ENCODE results near the gene ABCA3. TPM values are rescaled to one million over a fixed set of nuclear protein-coding genes. Genes with fewer than 3 reads are reported as not detected.
A peak's percentile ranks its signal among the peaks of the same experiment; 100 is the strongest.

Gene ABCA3
- total RNA-seq, 1 experiment from 2014 or later, result 17.3 TPM

- DNase-seq (ENCODE audit: low spot score), result no peak
These were observed 16.8 kb upstream of the ABCA3 start for GRCh38 chr16:2357331-2357730.

DNA sequence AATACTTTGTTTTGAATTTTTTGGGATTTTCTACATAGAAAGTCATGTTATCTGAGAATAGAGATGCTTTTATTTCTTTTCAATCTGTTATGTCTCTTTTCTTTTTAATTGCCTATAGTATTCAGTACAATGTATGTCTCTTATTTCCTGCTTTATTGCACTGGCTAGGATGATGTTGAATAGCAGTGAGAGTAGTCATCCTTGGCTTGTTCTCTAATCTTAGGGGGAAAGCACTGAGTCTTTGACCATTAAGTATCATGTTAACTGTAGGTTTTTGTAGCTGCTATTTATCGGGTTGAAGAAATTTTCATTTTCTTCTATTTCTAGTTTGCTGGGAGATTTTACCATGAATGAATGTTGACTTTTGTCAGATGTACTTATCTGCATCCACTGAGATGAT lies 10.0 kb upstream of the ABCA3 start:
- no peak for DNase-seq (ENCODE audit: low spot score)

DNA sequence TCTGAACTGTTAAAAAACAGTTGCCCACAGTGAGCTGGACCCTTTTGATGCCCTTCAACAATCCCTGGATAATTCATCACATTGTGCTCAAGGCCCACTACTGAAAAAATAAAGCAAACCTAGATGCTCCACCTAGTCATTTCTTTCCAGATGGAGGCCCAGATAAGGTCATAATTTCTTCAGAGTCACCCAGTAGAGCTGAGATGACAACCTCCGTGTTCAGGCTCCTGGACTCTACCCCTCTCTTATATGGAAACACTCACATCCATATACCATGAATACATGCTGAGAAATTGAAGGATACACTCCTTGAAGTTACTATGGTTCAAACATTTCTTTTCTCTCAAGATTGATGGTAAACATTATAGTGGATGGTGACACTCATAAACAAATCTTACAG lies 2.7 kb upstream of the ABCA3 start:
- no peak for DNase-seq (ENCODE audit: low spot score)

- no peak for DNase-seq (ENCODE audit: low spot score)
These were observed 1.2 kb upstream of the ABCA3 start for GRCh38 chr16:2341456-2342447.

- DNase-seq (ENCODE audit: low spot score), result peak; percentile 8
These were observed 725 bp downstream of the ABCA3 start for GRCh38 chr16:2339521-2340484.

GRCh38 chr16:2337431-2338296 lies 2.9 kb downstream of the ABCA3 start:
- DNase-seq (ENCODE audit: low spot score), result no peak

DNA sequence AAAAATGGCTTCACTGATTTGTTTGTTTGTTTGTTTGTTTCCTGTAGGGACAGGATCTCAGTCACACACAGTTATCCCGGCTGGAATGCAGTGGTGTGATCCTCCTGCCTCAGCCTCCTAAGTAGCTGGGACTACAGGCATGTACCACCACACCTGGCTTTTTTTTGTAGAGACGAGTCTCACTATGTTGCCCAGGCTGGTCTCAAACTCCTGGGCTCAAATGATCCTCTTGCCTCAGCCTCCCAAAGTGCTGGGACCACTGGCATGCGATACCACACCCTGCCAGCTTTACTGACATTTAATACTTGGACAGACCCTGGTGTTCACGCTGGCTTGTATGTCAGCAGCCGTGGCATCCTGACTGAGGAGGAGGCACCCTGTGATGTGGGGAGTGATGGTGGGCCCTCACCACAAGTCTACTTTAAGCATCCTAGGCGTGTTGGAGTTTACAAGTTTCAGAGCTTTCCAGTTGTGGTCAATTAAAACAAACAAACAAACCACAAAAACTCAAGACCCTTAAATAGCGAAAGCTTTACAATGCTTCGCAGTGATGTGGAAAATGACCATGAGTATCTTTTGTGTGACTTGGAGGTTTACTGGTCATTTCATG lies 5.1 kb downstream of the ABCA3 start:
- DNase-seq (ENCODE audit: low spot score), result peak; percentile 23

GRCh38 chr16:2333772-2334379 lies 6.7 kb downstream of the ABCA3 start:
- DNase-seq (ENCODE audit: low spot score), result peak; percentile 79

- DNase-seq (ENCODE audit: low spot score), result no peak
These were observed 7.3 kb downstream of the ABCA3 start for GRCh38 chr16:2333231-2333630.

GRCh38 chr16:2331931-2332267 lies 8.6 kb downstream of the ABCA3 start:
- DNase-seq (ENCODE audit: low spot score), result no peak

DNA sequence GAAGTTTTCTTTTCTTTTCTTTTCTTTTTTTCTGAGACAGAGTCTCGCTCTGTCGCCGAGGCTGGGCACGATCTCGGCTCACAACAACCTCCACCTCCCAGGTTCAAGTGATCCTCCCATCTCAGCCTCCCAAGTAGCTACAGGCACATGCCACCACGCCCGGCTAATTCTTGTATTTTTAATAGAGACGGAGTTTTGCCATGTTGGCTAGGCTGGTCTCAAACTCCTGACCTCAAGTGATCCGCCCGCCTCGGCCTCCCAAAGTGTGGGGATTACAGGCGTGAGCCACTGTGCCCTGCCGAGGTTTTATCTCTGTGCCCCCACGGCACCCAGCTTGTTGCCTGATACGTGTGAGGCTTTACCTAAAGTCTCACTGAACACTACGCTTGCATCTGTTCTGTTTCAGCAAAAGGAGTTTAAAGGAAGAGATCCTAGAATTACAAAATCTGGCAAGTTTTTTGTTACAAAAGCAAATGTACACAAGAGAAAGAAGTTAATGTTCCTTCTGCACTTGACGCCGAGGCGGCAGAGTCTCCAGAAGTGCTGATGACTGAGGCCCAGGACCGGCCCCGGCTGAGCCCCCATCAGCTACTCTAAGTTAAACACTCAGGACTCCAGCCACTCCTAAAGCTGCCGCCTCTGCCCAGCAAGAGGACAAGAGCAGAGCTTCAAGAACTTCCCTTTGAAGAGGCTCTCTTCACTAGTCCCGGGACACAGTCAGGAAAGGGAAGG lies 9.2 kb downstream of the ABCA3 start:
- DNase-seq (ENCODE audit: low spot score), result no peak

DNA sequence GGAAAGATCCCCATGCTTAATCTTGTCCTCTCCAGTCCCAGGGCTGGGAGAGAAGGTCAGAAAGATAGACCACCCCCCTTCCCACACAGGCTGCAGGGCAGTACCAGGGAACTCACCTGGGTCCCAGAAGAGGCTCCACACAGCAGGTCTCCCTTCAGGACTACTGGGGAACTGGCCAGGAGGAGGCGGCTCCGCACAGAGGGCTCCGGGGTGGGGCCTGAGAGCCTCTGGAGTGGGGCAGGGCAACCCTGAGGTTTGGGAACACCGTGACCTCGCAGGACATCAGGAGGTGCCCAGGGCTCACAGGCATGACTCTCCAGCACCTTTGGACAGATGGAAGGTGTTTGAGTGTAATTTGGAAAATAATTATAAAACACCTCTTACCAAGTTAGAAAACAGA lies 11.0 kb downstream of the ABCA3 start:
- DNase-seq (ENCODE audit: low spot score), result no peak

- no peak for DNase-seq (ENCODE audit: low spot score)
These were observed 12.1 kb downstream of the ABCA3 start for GRCh38 chr16:2328428-2328827.

DNA sequence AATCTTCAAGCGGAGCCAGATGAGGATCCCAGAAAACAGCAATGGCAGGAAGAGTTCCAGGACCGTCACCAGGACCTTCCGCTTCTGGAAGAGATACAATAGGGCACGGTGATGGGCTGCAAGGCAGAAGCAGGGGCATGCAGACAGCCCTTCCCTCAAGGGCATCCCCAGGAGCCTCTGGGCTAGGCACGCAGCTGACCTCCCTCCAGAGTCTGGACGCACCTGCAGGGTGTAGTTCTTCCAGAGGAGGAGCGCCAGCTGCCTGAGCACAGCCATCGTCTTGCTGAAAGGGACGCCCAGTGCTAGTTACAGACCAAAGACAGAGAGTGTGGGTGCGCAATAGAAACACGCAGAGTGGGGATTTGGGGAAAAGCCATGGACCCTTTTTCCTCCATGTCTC lies 14.3 kb downstream of the ABCA3 start:
- no peak for DNase-seq (ENCODE audit: low spot score)

GRCh38 chr16:2325791-2326190 lies 14.7 kb downstream of the ABCA3 start:
- DNase-seq (ENCODE audit: low spot score), result no peak

DNA sequence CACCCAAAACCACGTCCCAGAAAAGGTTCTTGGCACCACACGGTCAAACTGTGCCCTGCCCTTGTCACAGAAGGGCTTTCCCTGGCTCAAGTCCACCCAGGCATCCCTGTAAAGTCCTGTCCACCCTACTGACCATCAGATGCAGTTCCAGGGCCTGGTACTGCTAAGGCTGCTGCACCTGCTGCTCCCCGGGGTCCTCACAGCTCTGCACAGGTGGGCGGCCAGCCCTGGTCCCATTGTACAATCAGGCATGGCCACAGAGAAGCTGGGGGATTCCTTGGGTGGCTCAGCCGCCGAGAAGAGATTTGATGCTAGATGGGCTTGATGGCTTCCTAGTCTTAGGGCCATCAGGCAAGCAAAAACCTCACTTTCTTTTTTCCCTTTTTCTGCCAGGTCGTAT lies 15.3 kb downstream of the ABCA3 start:
- DNase-seq (ENCODE audit: low spot score), result no peak

GRCh38 chr16:2324296-2324859 lies 16.1 kb downstream of the ABCA3 start:
- no peak for DNase-seq (ENCODE audit: low spot score)

DNA sequence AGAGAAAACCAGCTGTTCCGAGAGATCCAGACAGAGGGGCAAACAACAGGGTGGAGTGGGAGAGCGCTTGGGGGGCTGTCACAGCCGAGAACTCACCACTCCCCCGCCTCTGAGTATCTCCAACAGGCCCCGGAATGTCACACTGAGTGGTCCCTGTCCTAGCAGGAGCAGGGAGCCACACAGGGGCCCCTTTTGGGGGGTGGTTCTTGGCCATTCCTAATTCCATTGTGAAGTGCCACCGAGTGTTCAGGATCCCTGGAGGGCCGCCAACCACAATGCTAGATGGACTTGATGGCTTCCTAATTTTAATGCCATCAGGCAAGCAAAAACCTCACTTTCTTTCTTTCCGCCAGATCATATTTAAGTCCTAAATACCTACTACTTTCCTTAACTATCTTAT lies 16.8 kb downstream of the ABCA3 start:
- DNase-seq (ENCODE audit: low spot score), result no peak

GRCh38 chr16:2319606-2320005 lies 20.9 kb downstream of the ABCA3 start:
- DNase-seq (ENCODE audit: low spot score), result no peak
